AG04450 (cell line): ENCODE results near the gene SMIM35. TPM values are rescaled to one million over a fixed set of nuclear protein-coding genes. Genes with fewer than 3 reads are reported as not detected.

Experiments used
- CTCF ChIA-PET: fragments of 300-600, 350-600 bp; formaldehyde crosslinking; extraction: SDS; loops from one replicate; lab custom pipeline; 2022; ENCODE audit warnings: antibody characterized with exemption, inconsistent platforms; lab: Charles Lee
- POLR2A ChIA-PET: fragments of 350-600 bp; formaldehyde crosslinking; extraction: SDS; loops from one replicate; lab custom pipeline; 2021; ENCODE audit warnings: antibody characterized with exemption, inconsistent platforms; lab: Yijun Ruan, JAX
- DNase-seq: peaks from one replicate; pipeline ENCODE4 v3.0.0-alpha.2; 2011; ENCODE audit warnings: low read depth, low spot score
- H3K27ac ChIP-seq: one replicate; pipeline ENCODE4 v1.5.1; 2012; ENCODE audit warnings: low read depth, low read length, control low read depth
- H3K27me3 ChIP-seq: one replicate; pipeline ENCODE4 v1.6.0; 2012; ENCODE audit warnings: low read length; ENCODE audit not compliant: control insufficient read depth, insufficient read depth
- H3K4me3 ChIP-seq: 2 replicates; pipeline ENCODE4 v1.5.1; 2011; ENCODE audit warnings: mild to moderate bottlenecking, low read depth, low read length, control low read depth
- H3K9me3 ChIP-seq: 2 replicates; pipeline ENCODE4 v1.5.1; 2012; ENCODE audit warnings: low read length; ENCODE audit not compliant: control insufficient read depth, insufficient read depth
- CTCF ChIP-seq: IDR thresholded peaks from 2 replicates; pipeline ENCODE4 v1.5.1; 2011; ENCODE audit warnings: low read depth, low read length, control low read depth, inconsistent platforms
- polyA plus RNA-seq: library from polyadenylated mRNA; depleted of rRNA; stranded (reverse); fragments of >200 nt; gene quantifications from 2 replicates; pipeline ENCODE4 v1.2.3, GENCODE V29; 2011

SMIM35 gene
- polyA plus RNA-seq, 1 experiment: not detected

- DNase-seq: no peak
- TF ChIP-seq CTCF: no peak
- Histone ChIP-seq H3K9me3 (no peaks in the 10 kb centered on the region), H3K27me3 (peaks cover 2% of the 10 kb centered on the region), H3K27ac (no peak overlapping the region), H3K4me3 (no peak overlapping the region)
- ChIA-PET CTCF (no interaction called here), POLR2A (no interaction called here)
These were observed 39.5 kb upstream of the SMIM35 start for GRCh38 chr11:118126082-118126838.

- H3K9me3 ChIP-seq: no peaks in the 10 kb centered on the region
- no peak overlapping the region for H3K4me3 ChIP-seq
- H3K27ac ChIP-seq: no peak overlapping the region
- H3K27me3 ChIP-seq: peaks cover 2% of the 10 kb centered on the region
- CTCF ChIA-PET: interaction anchor here (0.6 kb wide), 1 partner anchor 169 kb away, joined by 3 read pairs; no protein-coding TSS in a partner anchor
- no peak for TF ChIP-seq CTCF
- DNase-seq: no peak
- POLR2A ChIA-PET: no interaction called here
These were observed 38.3 kb upstream of the SMIM35 start for GRCh38 chr11:118124929-118125535.

GRCh38 chr11:118120793-118121192 lies 34.0 kb upstream of the SMIM35 start:
- TF ChIP-seq CTCF: no peak
- no peak overlapping the region for H3K27ac ChIP-seq
- H3K9me3 ChIP-seq: no peaks in the 10 kb centered on the region
- ChIA-PET POLR2A (no interaction called here), CTCF (no interaction called here)
- peaks cover 6% of the 10 kb centered on the region for H3K27me3 ChIP-seq
- H3K4me3 ChIP-seq: no peak overlapping the region
- DNase-seq: no peak

- ChIA-PET CTCF (no interaction called here), POLR2A (no interaction called here)
- Histone ChIP-seq H3K27ac (no peak overlapping the region), H3K27me3 (peaks cover 10% of the 10 kb centered on the region), H3K4me3 (no peak overlapping the region), H3K9me3 (no peaks in the 10 kb centered on the region)
- no peak for DNase-seq
- TF ChIP-seq CTCF: no peak
These were observed 31.2 kb upstream of the SMIM35 start for GRCh38 chr11:118117790-118118601.

GRCh38 chr11:118115048-118115447 lies 28.3 kb upstream of the SMIM35 start:
- ChIA-PET POLR2A (no interaction called here), CTCF (no interaction called here)
- TF ChIP-seq CTCF: no peak

More at GRCh38 chr11:118115048-118115447, 28.3 kb upstream of the SMIM35 start:
- Histone ChIP-seq H3K27me3 (peaks cover 10% of the 10 kb centered on the region), H3K27ac (no peak overlapping the region), H3K4me3 (no peak overlapping the region), H3K9me3 (no peaks in the 10 kb centered on the region)
- DNase-seq: no peak
